ENCODE results near the gene SLC6A3.
"Not testable (repeated sequence)": the region's sequence is repeated elsewhere in the genome, so short reads cannot be mapped to it uniquely, and the experiment has no call there.

Gene SLC6A3

DNA sequence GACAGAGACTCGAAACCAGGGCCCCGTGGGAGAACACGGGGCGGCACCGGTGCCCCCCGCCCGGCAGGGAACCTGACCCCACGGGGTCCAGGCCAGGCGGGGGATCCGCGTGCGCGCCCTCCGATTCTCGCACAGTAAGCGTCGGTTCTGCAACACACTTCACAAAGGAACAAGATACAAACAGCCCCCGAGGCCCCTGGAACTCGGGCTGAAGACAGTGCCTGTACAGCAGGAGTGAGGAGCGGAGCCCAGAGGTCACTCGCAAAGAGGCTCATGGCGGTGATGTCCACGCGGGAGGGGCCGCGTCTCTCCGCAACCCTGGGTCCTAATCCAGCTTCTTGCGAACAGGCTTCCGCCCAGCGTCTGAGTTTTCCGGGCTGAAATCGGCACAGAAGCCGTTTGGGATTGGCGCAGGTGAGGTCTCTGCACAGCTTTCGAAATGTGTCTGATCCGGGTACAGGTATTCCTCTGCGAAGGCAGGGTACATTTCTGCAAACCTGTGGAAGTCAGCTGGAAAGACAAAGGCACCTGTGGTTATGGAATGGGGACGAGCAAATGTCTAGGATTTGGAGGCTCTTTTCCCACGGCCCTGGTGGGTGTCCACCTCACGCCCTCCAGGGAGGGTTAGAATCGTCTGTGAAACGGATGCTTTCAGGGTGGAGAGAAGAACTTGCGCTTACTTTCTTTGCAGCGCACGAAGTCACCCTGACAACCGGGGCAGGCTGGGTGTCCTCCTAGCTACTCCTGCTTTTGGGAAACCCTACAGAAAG lies 18.3 kb upstream of the SLC6A3 start:
- no peak for DNase-seq

DNA sequence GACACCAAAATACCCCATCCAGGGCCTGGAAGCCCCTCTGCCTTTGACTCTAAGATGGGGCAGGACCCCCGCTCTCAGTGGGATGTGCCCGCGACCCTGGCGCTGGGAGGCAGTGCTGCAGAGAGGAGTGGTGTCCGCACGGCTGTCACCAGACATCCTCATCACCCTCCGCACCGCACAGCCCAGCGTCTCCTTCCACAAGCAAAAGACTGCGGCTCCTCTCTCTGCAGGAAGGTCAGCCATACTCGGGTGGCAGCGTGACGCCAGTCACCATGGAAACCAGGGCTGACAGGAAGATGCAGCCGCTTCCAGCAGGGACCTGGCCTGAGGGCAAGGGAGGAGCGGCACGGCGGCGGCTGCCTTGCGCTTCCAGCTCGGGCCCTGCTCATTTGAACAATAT lies 17.1 kb upstream of the SLC6A3 start:
- no peak for DNase-seq

DNA sequence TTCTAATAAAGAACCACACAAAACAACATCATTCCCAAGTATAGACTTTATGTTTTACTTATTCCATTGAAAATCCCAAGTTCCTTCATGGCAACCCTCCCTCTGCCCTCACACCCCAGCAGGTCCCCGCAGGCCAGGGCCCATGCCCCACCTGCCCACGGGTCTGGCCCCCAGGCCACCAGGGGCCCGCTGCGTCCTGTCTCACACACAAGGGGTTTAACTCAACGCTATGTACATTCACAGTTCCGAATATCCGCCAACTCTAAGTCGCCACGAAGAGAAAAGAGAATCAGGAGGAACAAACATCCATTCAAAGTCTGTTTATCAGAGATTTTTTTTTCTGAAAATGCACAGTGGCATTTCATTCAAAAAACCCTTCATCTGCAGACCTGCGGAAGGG lies 16.2 kb upstream of the SLC6A3 start:
- DNase-seq: no peak

GRCh38 chr5:1460054-1460682 lies 14.9 kb upstream of the SLC6A3 start:
- DNase-seq: no peak

- DNase-seq: not testable (repeated sequence)
These were observed 14.2 kb upstream of the SLC6A3 start for GRCh38 chr5:1459435-1459834.

GRCh38 chr5:1456110-1456881 lies 11.1 kb upstream of the SLC6A3 start:
- not testable (repeated sequence) for DNase-seq

GRCh38 chr5:1453613-1454012 lies 8.4 kb upstream of the SLC6A3 start:
- DNase-seq: no peak

DNA sequence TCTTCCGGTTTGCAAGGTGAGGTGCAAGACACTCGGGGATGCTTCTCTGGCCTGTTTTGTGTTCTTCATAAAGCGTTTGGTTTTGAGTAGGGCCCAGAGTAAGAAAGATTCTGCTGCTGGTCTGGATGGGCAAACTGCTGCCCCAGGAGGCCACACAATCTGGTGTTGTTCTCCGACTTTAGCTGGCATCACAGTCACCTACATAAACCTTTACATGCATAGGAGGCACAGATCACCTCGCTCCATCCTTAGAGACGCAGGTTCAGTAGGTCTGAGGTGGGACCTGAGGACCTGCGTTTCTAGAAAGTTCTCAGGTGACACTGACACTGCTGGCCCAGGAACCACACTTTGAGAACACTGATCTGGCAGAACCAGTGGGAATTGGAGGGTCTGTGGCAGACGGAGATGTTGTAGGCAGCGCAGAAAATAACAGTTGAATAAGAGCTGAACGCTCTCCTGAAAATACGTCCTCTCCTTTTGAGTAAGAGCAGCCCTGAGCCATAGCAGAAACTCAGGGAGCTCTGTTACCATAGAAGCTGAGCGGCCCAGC lies 3.9 kb upstream of the SLC6A3 start:
- DNase-seq: no peak

DNA sequence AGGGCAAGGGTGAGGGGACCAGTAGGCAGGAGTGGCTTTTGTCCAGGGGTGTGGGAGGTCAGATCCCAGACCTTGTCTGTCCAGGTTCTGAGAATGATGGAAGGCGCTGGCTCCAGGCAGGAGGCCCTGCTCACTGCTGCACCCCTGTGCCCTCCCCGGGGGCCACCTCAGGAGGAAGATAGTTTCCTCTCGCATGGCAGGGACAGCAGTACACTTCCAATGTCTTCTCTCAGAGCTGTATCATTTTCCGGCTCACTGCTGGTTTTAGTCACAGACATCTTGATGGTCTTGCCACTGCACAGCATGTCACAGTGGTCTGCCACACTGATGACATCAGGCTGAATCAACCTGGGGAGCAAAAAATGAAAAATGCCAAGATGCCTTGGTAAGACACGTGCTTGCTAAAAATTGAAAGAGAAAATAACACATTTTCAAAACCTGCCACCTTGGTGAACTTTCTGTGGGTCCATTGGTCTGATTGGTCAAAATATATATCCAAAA lies 3.3 kb upstream of the SLC6A3 start:
- DNase-seq: no peak

DNA sequence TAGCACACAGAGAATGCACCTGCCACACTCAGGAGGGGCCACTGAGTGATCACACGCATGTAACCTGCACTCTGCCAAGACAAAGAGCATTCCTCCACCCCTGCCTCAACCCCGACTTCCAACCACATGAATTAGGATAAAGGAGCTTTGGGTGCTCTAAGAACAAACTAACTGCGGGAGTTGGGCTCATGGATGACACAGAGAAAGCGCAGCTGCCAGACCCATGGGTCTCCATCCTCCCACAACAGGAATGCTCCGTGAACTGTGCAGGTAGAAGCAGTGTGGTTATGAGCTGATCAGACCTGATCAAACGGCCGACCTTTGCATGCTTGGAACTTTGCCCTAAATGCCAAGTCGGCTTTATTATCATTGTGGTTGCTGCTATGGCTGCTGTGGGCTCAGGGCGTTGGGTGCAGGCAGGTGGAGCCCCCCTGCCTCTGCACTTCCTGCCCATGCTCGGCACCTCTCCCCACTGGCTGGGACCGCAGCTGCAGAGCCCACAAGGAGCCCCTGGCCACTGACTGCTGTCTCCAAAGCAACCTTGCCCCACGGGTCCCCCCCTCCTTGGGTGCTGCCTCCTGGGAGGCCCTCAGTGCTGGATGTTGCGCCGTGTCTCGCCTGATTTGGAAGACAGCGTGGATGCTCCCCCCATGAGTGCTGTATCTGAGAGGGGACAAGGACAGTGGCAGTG lies 2.6 kb upstream of the SLC6A3 start:
- no peak for DNase-seq

DNA sequence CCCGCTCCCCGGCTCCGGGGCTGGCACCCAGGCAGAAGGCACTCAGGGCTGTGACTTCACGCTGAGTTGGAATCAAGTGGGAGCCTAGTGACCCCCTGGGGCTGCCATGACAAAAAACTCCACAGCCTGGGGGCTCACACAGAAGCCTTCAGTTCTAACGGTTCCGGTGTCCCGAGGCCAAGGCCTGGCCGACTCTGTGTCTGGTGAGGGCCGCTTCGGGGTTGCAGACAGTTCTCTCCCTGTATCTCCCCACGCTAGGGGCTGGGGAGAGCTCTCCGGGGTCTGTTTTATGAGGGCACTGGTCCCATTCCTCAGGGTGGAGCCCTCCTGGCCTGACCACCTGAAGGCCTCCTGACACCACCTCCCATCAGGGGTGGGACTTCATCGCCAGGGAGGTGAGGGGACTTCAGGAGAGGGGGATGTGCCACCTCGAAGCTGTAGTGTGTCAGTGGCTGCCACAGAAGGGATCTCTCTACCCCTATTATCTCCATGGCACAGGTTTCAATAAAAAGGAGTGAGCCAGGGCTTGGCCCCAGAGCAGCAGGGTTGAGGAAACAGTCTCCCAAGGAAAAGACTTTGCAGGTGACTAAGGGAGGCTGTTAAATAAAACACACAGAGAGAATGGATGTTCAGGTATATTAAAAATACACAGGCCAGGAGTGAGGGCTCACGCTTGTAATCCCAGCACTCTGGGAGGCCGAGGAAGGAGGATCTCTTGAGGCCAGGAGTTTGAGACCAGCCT lies 1.5 kb upstream of the SLC6A3 start:
- no peak for DNase-seq

DNA sequence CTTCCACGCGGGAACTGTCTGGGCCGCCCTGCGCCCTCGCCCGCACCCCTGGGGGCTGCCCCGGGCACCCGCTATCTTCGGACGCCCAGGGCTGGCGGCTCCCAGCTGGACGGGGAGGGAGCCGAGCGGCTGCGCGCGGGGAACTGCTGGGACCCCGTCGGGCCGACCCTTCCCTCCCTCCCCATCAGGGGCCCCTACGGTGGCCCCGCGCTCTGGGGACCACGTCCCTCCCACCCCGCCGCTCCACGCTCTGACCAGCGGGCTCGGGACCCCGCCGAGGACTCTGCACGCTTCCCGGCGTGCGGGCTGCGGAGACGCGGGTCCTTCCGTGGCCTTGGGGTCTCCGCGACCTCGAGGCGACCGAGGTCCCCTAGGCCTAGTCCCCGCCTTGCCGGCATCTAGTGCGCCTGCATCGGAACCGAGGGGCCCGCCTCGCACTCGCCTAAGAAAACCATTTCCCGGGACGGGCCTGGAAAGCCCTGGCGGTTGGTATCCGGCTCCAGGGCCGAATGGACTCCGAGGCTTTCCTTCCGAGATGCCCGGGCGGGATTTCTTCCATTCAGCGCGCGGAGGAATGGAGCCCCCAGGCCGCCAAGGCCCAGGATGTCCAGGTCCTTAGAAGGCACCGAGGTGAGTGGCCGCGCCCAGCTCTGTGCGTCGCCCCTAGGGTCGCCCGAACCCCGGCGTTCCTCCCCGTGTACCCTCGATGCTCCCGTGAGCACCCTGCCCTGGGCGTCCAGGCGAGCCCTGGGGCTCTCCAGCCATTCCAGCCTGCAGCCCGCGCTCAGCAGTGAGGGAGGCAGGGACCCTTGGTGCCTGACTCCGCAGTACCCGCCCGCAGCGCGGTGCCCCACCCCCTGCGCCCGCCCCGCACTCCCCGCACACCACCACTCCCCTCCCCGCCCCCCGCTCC lies 705 bp upstream of the SLC6A3 start:
- DNase-seq: no peak

- no peak for DNase-seq
These were observed 665 bp downstream of the SLC6A3 start for GRCh38 chr5:1444361-1445189.

DNA sequence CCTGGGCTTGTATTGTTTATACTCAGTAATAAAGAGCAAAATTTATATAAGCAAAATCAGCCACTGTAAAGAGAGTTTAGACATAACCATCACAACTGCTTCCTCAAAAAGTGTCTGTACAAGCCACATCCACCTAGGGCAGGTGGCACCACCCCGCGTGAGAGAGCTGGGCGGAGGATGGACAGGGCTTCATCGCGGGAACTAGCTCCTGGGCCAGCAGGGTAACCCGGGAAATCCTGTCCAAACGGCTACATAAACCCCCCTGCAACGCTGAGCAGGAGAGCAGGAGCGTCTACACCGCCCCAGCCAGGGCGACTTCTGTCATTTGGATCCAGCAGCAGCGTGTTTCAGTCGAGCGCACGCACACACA lies 1.3 kb downstream of the SLC6A3 start:
- DNase-seq: no peak

GRCh38 chr5:1443171-1443570 lies 2.1 kb downstream of the SLC6A3 start:
- DNase-seq: no peak

- no peak for DNase-seq
These were observed 2.8 kb downstream of the SLC6A3 start for GRCh38 chr5:1442222-1443145.

DNA sequence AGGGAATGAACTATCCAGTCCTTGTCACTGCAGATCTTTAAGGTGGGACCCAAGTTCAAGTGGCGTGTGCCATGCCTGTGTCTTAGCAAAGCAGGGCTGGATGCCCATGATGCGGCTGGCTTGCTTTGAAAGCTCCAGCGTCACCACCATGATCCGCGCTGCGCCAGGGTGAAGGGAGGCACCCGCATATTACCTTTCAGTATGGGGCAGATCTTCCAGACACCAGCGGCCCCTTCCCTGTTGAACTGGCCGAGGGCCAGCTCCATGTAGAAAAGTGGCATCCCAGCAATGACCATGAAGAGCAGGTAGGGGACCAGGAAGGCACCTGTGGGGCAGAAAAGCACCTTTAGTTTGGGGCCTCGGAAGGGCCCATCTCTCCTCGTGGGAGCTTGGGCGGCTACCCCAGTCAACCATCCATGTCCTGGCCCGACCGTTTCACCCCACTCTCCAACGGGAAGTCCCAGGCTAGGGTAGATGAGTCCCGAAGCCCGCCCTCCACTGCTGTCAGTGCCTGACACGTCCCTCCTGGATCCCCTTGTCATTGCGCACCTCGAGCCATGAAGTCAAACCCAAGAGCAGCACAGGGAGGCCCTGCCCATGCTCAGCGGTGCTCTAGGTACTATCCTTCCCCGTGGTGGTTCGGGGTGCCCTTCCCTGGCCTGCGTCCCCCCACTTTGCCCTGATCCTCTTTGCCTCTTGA lies 3.9 kb downstream of the SLC6A3 start:
- DNase-seq: no peak

DNA sequence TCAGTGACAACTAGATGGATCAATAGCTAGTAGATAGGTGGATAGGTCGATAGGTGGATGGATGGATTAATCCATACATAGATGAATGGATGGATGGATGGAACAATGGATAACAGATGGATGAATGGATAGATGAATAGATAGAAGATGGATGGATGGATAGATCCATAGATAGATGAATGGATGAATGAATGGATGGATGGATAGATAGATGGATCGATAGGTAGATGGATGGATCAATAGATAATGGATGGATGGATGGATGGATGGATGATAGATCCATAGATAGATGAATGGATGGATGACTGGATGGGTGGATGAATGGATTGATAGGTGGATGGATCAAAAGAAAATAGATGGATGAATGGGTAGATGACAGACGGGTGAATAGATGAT lies 5.1 kb downstream of the SLC6A3 start:
- DNase-seq: no peak

All from stimulated activated CD4-positive, alpha-beta T cell treated with anti-CD3 and anti-CD28 coated beads, Interleukin-4, amount 100 ng/mL, for 24 hours (primary cell).